Loucy (cell line): ENCODE results near the gene FOLR2.

ENCODE experiments used
- H2AFZ ChIP-seq: fragments of 200-600 bp; sonication (generic); 2 replicates; pipeline ENCODE4 v1.6.0; 2016; ENCODE audit warnings: antibody characterized with exemption, mild to moderate bottlenecking, low read length, moderate library complexity
- H3F3A ChIP-seq: fragments of 200-600 bp; 2 replicates; pipeline ENCODE4 v1.6.0; 2016; ENCODE audit warnings: antibody characterized with exemption, low read depth, mild to moderate bottlenecking
- H3K27me3 ChIP-seq: fragments of 200-600 bp; sonication (generic); 2 replicates; pipeline ENCODE4 v1.6.1; 2014; ENCODE audit warnings: low read length, mild to moderate bottlenecking; ENCODE audit not compliant: insufficient read depth, poor library complexity, severe bottlenecking
- H3K36me3 ChIP-seq: fragments of 200-600 bp; sonication (generic); 2 replicates; pipeline ENCODE4 v1.6.1; 2016; ENCODE audit warnings: low read length; ENCODE audit not compliant: insufficient read depth
- H3K4me1 ChIP-seq: fragments of 200-600 bp; sonication (generic); 2 replicates; pipeline ENCODE4 v1.5.1; 2014; ENCODE audit warnings: low read length, mild to moderate bottlenecking; ENCODE audit not compliant: insufficient read depth, poor library complexity, severe bottlenecking
- H3K4me2 ChIP-seq: fragments of 200-600 bp; sonication (generic); 2 replicates; pipeline ENCODE4 v1.6.0; 2014; ENCODE audit warnings: antibody characterized with exemption, low read length, low read depth, mild to moderate bottlenecking; ENCODE audit not compliant: poor library complexity, severe bottlenecking
- H3K4me3 ChIP-seq: fragments of 200-600 bp; sonication (generic); 2 replicates; pipeline ENCODE4 v1.5.1; 2014; ENCODE audit warnings: low read length, mild to moderate bottlenecking, mixed read lengths; ENCODE audit not compliant: poor library complexity, severe bottlenecking
- H3K79me2 ChIP-seq: fragments of 200-600 bp; sonication (generic); 2 replicates; pipeline ENCODE4 v1.6.1; 2014; ENCODE audit warnings: low read length; ENCODE audit not compliant: insufficient read depth
- H3K9ac ChIP-seq: fragments of 200-600 bp; sonication (generic); 2 replicates; pipeline ENCODE4 v1.6.0; 2014; ENCODE audit warnings: mild to moderate bottlenecking, low read depth, low read length, moderate library complexity; ENCODE audit not compliant: poor library complexity, severe bottlenecking
- H3K9me2 ChIP-seq: fragments of 200-600 bp; sonication (generic); replicated peaks from 2 replicates; pipeline ENCODE4 v1.6.1; 2016; ENCODE audit warnings: low read depth, low read length, mixed read lengths
- H3K9me3 ChIP-seq: fragments of 200-600 bp; sonication (generic); 2 replicates; pipeline ENCODE4 v1.6.1; 2014; ENCODE audit warnings: mild to moderate bottlenecking, antibody characterized with exemption, low read length, low read depth; ENCODE audit not compliant: insufficient read depth
- H4K20me1 ChIP-seq: fragments of 200-600 bp; sonication (generic); 2 replicates; pipeline ENCODE4 v1.6.0; 2014; ENCODE audit warnings: antibody characterized with exemption, low read length, mild to moderate bottlenecking; ENCODE audit not compliant: insufficient read depth, poor library complexity, severe bottlenecking
- CTCF ChIP-seq: fragments of 200-600 bp; sonication (generic); conservative IDR thresholded peaks from 2 replicates; pipeline ENCODE4 v1.5.1; 2014; ENCODE audit warnings: mild to moderate bottlenecking, antibody characterized with exemption, low read length
- EZH2phosphoT487 ChIP-seq: fragments of 200-600 bp; IDR thresholded peaks from 2 replicates; pipeline ENCODE4 v1.6.1; 2018; ENCODE audit warnings: antibody characterized with exemption, mild to moderate bottlenecking, moderate library complexity, borderline replicate concordance

FOLR2 gene

GRCh38 chr11:72230764-72231365 is 14.3 kb downstream of the FOLR2 start:
- H4K20me1 ChIP-seq: peaks cover 15% of the 10 kb centered on the region
- no peaks in the 10 kb centered on the region for H3F3A ChIP-seq
- peaks cover 12% of the 10 kb centered on the region for H3K4me1 ChIP-seq
- no peaks in the 10 kb centered on the region for H3K27me3 ChIP-seq
- TF ChIP-seq CTCF (no peak), EZH2phosphoT487 (no peak)
- no peak overlapping the region for H3K4me3 ChIP-seq
- H3K9me2 ChIP-seq: no peaks in the 10 kb centered on the region
- H3K79me2 ChIP-seq: peaks cover 17% of the 10 kb centered on the region
- H3K9me3 ChIP-seq: no peaks in the 10 kb centered on the region
- H3K4me2 ChIP-seq: no peak overlapping the region
- H3K9ac ChIP-seq: no peak overlapping the region
- no peak overlapping the region for H2AFZ ChIP-seq
- H3K36me3 ChIP-seq: peaks cover 67% of the 10 kb centered on the region; the same call in 1 of the 2 replicates

DNA sequence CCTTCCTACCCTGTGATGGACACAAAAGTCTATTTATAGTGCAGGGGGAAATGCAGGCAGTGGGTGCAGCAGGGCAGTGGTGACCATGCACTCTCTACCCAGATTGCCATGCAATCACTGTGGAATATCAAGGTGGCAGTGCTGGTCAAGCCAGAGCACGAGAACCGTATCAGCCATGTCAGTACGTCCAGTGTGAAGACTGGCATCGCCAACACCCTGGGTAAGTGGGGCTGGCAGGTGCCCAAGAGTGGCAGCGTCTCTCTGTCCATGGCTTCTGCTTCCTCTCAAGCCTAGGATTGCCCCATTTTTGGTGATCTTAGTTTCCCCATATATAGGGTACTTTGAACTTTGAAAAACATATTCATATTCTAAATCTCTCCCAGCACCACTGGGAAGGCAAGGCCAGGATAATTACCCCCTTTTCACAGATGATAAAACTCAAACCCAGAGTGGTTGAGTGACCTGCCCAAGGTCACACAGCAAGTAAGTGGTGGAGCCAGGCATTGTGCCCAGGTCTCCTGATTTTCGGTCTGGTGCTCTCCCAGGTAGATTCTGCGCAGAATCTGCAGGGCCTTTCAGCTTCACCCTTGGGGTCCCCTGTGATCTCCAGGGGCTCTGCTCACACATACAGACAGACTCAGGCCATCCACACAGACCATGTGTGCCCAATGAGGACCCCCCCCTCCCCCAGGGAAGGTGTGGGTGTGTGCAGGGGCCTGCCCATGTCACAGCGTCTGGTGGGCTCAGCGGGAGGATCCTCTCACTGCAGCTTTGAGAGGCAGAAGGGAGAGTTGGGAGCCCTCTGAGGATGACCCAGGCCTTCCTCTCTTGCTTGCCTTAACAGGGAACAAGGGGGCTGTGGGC is 15.0 kb downstream of the FOLR2 start:
- no peak overlapping the region for H3K4me2 ChIP-seq
- H3K4me1 ChIP-seq: peaks cover 6% of the 10 kb centered on the region
- no peak overlapping the region for H3K4me3 ChIP-seq
- H3K79me2 ChIP-seq: peaks cover 10% of the 10 kb centered on the region
- H3K9me3 ChIP-seq: no peaks in the 10 kb centered on the region
- H3K36me3 ChIP-seq: peaks cover 75% of the 10 kb centered on the region; the same call in 1 of the 2 replicates
- no peaks in the 10 kb centered on the region for H3K27me3 ChIP-seq
- TF ChIP-seq EZH2phosphoT487 (no peak), CTCF (no peak)
- peaks cover 3% of the 10 kb centered on the region; the same call in 1 of the 2 replicates for H3F3A ChIP-seq
- H3K9ac ChIP-seq: no peak overlapping the region
- H4K20me1 ChIP-seq: peaks cover 7% of the 10 kb centered on the region
- H2AFZ ChIP-seq: no peak overlapping the region
- no peaks in the 10 kb centered on the region for H3K9me2 ChIP-seq

GRCh38 chr11:72232260-72233055 is 15.9 kb downstream of the FOLR2 start:
- H3K4me2 ChIP-seq: no peak overlapping the region
- no peaks in the 10 kb centered on the region for H3K4me1 ChIP-seq
- H3K27me3 ChIP-seq: no peaks in the 10 kb centered on the region
- H3K36me3 ChIP-seq: peaks cover 78% of the 10 kb centered on the region; the same call in 1 of the 2 replicates
- H3F3A ChIP-seq: peaks cover 3% of the 10 kb centered on the region
- H4K20me1 ChIP-seq: no peaks in the 10 kb centered on the region
- no peak overlapping the region for H3K4me3 ChIP-seq
- no peak overlapping the region for H2AFZ ChIP-seq
- peaks cover 1% of the 10 kb centered on the region; the same call in 1 of the 2 replicates for H3K79me2 ChIP-seq
- TF ChIP-seq EZH2phosphoT487: no peak
- no peak for TF ChIP-seq CTCF
- H3K9ac ChIP-seq: no peak overlapping the region
- H3K9me3 ChIP-seq: no peaks in the 10 kb centered on the region
- no peaks in the 10 kb centered on the region for H3K9me2 ChIP-seq
